ENCODE measurements around the gene FOXE3. TPM values are rescaled to one million over a fixed set of nuclear protein-coding genes. Genes with fewer than 3 reads are reported as not detected.
A peak's percentile ranks its signal among the peaks of the same experiment; 100 is the strongest.

The FOXE3 gene
- total RNA-seq, 1 experiment from 2014 or later: 0.20 TPM

DNA sequence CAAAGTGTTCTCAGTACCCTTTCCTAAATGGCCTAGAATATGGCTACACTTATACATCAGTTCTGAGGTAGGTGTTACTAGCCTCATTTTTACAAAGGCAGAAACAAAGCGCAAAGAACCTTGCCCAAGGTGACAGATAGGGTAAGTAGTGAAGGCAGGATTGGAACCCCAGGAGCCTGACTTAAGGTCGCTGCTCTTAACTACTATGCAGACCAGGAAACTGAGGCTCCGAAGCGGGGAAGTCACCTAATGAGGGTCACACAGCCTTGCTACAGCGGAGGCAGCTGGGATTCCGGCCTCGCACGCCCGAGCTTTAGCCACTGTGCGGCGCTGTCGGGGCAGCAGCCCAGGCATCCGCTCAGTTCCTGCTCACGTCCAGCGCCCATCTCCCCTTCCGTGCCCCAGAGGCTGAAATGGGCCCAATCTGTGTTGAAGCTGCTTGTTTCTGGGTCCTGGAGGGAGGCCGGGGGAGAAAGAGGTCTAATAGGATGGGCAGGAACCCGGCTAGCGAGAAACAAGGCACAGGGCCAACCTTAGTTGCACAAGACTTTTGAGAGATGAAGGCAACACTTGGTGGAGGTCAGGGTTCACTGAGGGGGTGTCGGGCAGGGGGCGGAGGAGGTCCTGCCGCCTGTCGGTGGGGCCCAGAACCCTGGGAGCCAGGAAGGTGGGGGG, 20.4 kb downstream of the FOXE3 start:
- Histone ChIP-seq H4K20me1 (ENCODE audit: insufficient read depth) (no peaks in the 10 kb centered on the region), H3K9me2 (ENCODE audit: insufficient read depth) (no peaks in the 10 kb centered on the region), H3K36me3 (ENCODE audit: control insufficient read depth in 1 of 2, insufficient read depth in 2 of 2, low read length in 2 of 2) (no peaks in the 10 kb centered on the region), H2AFZ (ENCODE audit: low read depth, low read length, poor library complexity, severe bottlenecking) (no peak overlapping the region), H3K9ac (ENCODE audit: low read length) (peak overlapping the region; percentile 89), H3K4me1 (ENCODE audit: control insufficient read depth in 1 of 2, insufficient read depth in 2 of 2, low read length in 2 of 2) (peaks cover 8 to 21% of the 10 kb centered on the region in 2 experiments), H3K79me2 (ENCODE audit: insufficient read depth, low read length) (peaks cover 33% of the 10 kb centered on the region), H3K27me3 (ENCODE audit: insufficient read depth, low read length) (no peaks in the 10 kb centered on the region), H3K9me3 (ENCODE audit: control insufficient read depth in 1 of 2, insufficient read depth in 1 of 2, low read depth in 1 of 2, low read length in 2 of 2) (no peaks in the 10 kb centered on the region), H3K4me2 (ENCODE audit: low read length) (peak overlapping the region; percentile 88), H3K27ac (ENCODE audit: low read depth, low read length) (peak overlapping the region; percentile 96), H3K4me3 (replicated peaks in 1 of 2; ENCODE audit: low read depth in 1 of 2, low read length in 2 of 2) (peak overlapping the region; percentile 86 to 95)
- peak; percentile 55 for ATAC-seq
- DNase-seq (ENCODE audit: low read depth, low spot score): peak; percentile 32
- no TSS peak for BruUV-seq (replicated peaks)
- intact Hi-C loops (cut with micrococcal nuclease): loop anchor here (5.0 kb wide), 1 partner anchor 186 kb away; no protein-coding TSS in a partner anchor
- POLR2A ChIA-PET: interaction anchor here (0.7 kb wide), 1 partner anchor 9 kb away, joined by 3 read pairs; no protein-coding TSS in a partner anchor
- RAD21 ChIA-PET (ENCODE audit: low non-redundant PET in 1 of 2, low total read pairs in 2 of 2, uncharacterized antibody in 2 of 2, unreplicated experiment in 2 of 2): interaction anchor here in 1 of 2 experiments (0.8 kb wide), 1 partner anchor 274 kb away, joined by 3 read pairs; no protein-coding TSS in a partner anchor
- TF ChIP-seq SIN3A (IDR thresholded peaks at IDR 0.05; ENCODE audit: low read depth): no peak
- TF ChIP-seq YY1 (IDR thresholded peaks at IDR 0.05; ENCODE audit: extremely low read depth, insufficient replicate concordance, low read depth, low read length): peak; percentile 62
- TF ChIP-seq, protein P1, sequence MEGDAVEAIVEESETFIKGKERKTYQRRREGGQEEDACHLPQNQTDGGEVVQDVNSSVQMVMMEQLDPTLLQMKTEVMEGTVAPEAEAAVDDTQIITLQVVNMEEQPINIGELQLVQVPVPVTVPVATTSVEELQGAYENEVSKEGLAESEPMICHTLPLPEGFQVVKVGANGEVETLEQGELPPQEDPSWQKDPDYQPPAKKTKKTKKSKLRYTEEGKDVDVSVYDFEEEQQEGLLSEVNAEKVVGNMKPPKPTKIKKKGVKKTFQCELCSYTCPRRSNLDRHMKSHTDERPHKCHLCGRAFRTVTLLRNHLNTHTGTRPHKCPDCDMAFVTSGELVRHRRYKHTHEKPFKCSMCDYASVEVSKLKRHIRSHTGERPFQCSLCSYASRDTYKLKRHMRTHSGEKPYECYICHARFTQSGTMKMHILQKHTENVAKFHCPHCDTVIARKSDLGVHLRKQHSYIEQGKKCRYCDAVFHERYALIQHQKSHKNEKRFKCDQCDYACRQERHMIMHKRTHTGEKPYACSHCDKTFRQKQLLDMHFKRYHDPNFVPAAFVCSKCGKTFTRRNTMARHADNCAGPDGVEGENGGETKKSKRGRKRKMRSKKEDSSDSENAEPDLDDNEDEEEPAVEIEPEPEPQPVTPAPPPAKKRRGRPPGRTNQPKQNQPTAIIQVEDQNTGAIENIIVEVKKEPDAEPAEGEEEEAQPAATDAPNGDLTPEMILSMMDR (IDR thresholded peaks at IDR 0.05 in 2 of 3, conservative IDR thresholded peaks at IDR 0.05 in 1 of 3; ENCODE audit: borderline replicate concordance in 1 of 3, insufficient read depth in 1 of 3, low read depth in 2 of 3, low read length in 2 of 3): peak; percentile 89 to 99 (median 96)
- peak; percentile 67 for TF ChIP-seq RAD21 (IDR thresholded peaks at IDR 0.05; ENCODE audit: low read depth)
- CTCF ChIA-PET: interaction anchor here (0.7 to 4.2 kb wide), 20 partner anchors 9 to 319 kb away, joined by 3 to 87 read pairs (median 5); no protein-coding TSS in a partner anchor

Data from HCT116 (cell line).